RWPE1 (cell line): ENCODE data around the gene ADAMTS2.
"Not testable (repeated sequence)": the region's sequence is repeated elsewhere in the genome, so short reads cannot be mapped to it uniquely, and the experiment has no call there.

ENCODE experiments used
- CTCF ChIA-PET: fragments of 350-600 bp; sonication (Branson Sonifier 250); formaldehyde crosslinking; extraction: SDS; loops from one replicate; lab custom pipeline; 2021; lab: Yijun Ruan, JAX
- POLR2A ChIA-PET: fragments of 400-600 bp; formaldehyde crosslinking; extraction: SDS; loops from one replicate; lab custom pipeline; 2020; ENCODE audit warnings: antibody characterized with exemption; ENCODE audit not compliant: low non-redundant PET; lab: Yijun Ruan, JAX
- DNase-seq: peaks from one replicate; pipeline ENCODE4 v3.0.0; 2012; ENCODE audit warnings: low spot score
- H3K27ac ChIP-seq: fragments of 450-650 bp; 2 replicates; pipeline ENCODE4 v1.5.1; 2017
- TF ChIP-seq, protein P1 (sequence below): fragments of 450-650 bp; conservative IDR thresholded peaks from 2 replicates; pipeline ENCODE4 v1.5.1; 2017; ENCODE audit warnings: low read depth, mild to moderate bottlenecking

The ADAMTS2 gene

GRCh38 chr5:179289756-179290385 is 55.4 kb downstream of the ADAMTS2 start:
- CTCF ChIA-PET = interaction anchor here (0.6 to 0.7 kb wide), 2 partner anchors 25 to 1064 kb away, joined by 3 read pairs; no protein-coding TSS in a partner anchor
- TF ChIP-seq, protein P1, sequence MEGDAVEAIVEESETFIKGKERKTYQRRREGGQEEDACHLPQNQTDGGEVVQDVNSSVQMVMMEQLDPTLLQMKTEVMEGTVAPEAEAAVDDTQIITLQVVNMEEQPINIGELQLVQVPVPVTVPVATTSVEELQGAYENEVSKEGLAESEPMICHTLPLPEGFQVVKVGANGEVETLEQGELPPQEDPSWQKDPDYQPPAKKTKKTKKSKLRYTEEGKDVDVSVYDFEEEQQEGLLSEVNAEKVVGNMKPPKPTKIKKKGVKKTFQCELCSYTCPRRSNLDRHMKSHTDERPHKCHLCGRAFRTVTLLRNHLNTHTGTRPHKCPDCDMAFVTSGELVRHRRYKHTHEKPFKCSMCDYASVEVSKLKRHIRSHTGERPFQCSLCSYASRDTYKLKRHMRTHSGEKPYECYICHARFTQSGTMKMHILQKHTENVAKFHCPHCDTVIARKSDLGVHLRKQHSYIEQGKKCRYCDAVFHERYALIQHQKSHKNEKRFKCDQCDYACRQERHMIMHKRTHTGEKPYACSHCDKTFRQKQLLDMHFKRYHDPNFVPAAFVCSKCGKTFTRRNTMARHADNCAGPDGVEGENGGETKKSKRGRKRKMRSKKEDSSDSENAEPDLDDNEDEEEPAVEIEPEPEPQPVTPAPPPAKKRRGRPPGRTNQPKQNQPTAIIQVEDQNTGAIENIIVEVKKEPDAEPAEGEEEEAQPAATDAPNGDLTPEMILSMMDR = no peak
- POLR2A ChIA-PET = no interaction called here
- no peak for DNase-seq
- no peak overlapping the region for H3K27ac ChIP-seq

DNA sequence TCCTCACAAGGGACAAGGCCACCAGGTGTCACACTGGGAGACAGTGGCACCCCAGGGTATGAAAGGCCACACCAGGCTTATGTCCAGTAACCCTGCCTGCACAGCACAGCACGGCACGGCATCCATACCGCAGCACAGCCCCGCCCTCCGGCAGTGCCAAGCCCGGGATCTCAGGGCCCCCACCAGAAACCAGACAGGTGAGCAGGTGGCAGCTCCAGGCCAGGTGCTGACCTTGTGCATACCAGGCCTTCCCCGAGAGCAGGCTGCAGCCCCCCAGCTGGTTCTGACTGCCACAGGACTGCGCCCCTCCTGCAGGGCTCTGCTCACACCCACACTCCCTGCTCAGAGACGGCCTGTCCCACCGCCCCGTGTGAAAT is 56.5 kb downstream of the ADAMTS2 start:
- no peak overlapping the region for H3K27ac ChIP-seq
- TF ChIP-seq, protein P1 = no peak
- DNase-seq = no peak
- ChIA-PET CTCF (no interaction called here), POLR2A (no interaction called here)

DNA sequence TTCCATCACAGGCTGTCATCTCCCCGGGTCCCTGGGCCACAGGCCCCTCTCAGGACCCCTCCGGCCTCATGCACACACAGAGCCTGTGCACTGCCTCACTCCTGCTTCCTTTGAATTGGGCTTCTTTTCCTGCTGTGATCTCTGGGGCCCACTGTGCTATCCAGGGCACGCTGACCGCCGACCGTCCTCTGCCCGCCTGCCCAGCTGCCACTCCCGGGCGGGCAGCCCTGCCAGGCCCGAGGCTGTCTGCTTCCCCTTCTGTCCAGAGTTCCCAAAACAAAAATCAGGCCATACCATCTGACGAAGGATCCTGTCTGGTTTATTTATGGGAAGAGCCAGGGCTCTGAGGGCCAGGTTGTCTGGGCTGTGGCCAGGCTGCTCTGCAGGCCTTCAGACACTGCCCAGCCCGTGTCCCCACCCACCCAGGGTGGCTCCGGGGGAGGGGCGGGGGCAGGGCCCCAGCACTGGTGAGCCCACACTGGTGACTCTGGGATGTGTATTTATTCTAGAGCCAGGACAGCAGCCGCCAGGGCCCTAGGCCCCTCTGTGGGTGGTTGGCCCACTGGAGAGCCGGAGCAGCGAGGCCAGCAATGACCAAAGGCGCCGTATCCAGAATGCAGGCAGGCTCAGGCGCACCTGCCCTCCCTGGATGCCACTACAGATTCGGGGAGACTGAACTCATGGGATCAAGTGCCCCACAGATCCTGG is 57.0 kb downstream of the ADAMTS2 start:
- no peak overlapping the region for H3K27ac ChIP-seq
- DNase-seq = no peak
- ChIA-PET POLR2A (no interaction called here), CTCF (interaction anchor here (0.7 kb wide), 1 partner anchor 205 kb away, joined by 4 read pairs; no protein-coding TSS in a partner anchor)
- TF ChIP-seq, protein P1 = no peak

DNA sequence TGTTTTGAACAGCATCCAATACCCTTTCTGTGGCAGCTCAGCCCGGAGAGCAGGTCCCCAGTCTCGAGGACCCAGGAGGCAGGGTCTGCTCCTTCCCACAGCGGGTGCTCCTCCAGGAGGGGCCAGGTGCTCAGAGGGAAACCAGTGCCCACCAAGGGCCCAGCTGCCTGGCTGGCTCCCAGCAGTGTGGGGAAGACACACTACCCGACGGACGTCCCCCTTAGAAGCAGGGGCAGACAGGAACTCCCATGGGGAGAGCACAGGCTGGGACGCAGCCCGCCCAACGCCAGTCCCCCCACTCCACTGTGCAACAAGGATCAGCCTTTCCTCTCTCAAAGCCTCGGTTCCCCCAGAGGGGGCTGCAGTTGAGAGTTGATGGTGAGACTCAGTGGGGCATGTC is 57.6 kb downstream of the ADAMTS2 start:
- TF ChIP-seq, protein P1 = no peak
- DNase-seq = no peak
- ChIA-PET CTCF (interaction anchor here (0.7 kb wide), 1 partner anchor 206 kb away, joined by 4 read pairs; no protein-coding TSS in a partner anchor), POLR2A (no interaction called here)
- no peak overlapping the region for H3K27ac ChIP-seq

DNA sequence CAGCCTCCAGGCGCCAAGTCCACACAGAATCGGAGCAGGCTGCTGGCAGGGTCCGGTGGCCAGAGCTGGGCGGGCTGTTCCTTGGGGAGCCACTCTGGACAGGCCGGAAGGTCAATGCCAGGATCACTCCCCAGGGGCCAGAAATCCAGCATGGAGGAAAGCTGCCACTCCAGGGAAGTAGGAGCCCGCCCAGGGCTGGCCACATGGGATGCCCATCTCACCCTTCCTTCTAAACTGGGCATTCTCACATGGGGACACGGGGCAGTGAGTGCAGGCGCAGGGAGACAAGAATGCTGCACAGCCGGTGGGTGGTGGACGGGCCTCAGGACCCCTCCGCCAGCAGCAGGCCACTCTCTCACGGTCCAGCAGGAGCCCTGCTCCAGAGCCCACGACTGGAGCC is 58.2 kb downstream of the ADAMTS2 start:
- TF ChIP-seq, protein P1 = no peak
- H3K27ac ChIP-seq = no peak overlapping the region
- POLR2A ChIA-PET = no interaction called here
- CTCF ChIA-PET = no interaction called here
- DNase-seq = no peak

GRCh38 chr5:179285776-179286162 is 59.5 kb downstream of the ADAMTS2 start:
- DNase-seq, CTCF ChIA-PET: not testable (repeated sequence)

More at GRCh38 chr5:179285776-179286162, 59.5 kb downstream of the ADAMTS2 start:
- POLR2A ChIA-PET, H3K27ac ChIP-seq: not testable (repeated sequence)
